Measurements from ENCODE around the gene B4GALT4.
"Not testable (repeated sequence)": the region's sequence is repeated elsewhere in the genome, so short reads cannot be mapped to it uniquely, and the experiment has no call there.

B4GALT4 gene

GRCh38 chr3:119170821-119171220, 69.9 kb downstream of the B4GALT4 start:
- Histone ChIP-seq H3K9ac (ENCODE audit: low read depth, low read length, poor library complexity, severe bottlenecking) (no peak overlapping the region), H2AFZ (ENCODE audit: low read length) (no peak overlapping the region), H3K4me3 (ENCODE audit: low read length, poor library complexity, severe bottlenecking) (no peak overlapping the region), H4K20me1 (ENCODE audit: insufficient read depth, low read length, poor library complexity, severe bottlenecking) (no peaks in the 10 kb centered on the region), H3F3A (ENCODE audit: low read depth) (no peaks in the 10 kb centered on the region), H3K9me3 (ENCODE audit: insufficient read depth, low read depth, low read length) (no peaks in the 10 kb centered on the region), H3K4me2 (ENCODE audit: low read depth, low read length, poor library complexity, severe bottlenecking) (no peak overlapping the region), H3K79me2 (ENCODE audit: insufficient read depth, low read length) (no peaks in the 10 kb centered on the region), H3K4me1 (ENCODE audit: insufficient read depth, low read length, poor library complexity, severe bottlenecking) (no peaks in the 10 kb centered on the region), H3K36me3 (ENCODE audit: insufficient read depth, low read length) (no peaks in the 10 kb centered on the region), H3K27me3 (ENCODE audit: insufficient read depth, low read length, poor library complexity, severe bottlenecking) (no peaks in the 10 kb centered on the region), H3K9me2 (replicated peaks; ENCODE audit: low read depth, low read length) (no peaks in the 10 kb centered on the region)
- no peak for TF ChIP-seq EZH2phosphoT487 (IDR thresholded peaks at IDR 0.05; ENCODE audit: borderline replicate concordance)
- TF ChIP-seq, protein P1, sequence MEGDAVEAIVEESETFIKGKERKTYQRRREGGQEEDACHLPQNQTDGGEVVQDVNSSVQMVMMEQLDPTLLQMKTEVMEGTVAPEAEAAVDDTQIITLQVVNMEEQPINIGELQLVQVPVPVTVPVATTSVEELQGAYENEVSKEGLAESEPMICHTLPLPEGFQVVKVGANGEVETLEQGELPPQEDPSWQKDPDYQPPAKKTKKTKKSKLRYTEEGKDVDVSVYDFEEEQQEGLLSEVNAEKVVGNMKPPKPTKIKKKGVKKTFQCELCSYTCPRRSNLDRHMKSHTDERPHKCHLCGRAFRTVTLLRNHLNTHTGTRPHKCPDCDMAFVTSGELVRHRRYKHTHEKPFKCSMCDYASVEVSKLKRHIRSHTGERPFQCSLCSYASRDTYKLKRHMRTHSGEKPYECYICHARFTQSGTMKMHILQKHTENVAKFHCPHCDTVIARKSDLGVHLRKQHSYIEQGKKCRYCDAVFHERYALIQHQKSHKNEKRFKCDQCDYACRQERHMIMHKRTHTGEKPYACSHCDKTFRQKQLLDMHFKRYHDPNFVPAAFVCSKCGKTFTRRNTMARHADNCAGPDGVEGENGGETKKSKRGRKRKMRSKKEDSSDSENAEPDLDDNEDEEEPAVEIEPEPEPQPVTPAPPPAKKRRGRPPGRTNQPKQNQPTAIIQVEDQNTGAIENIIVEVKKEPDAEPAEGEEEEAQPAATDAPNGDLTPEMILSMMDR (conservative IDR thresholded peaks at IDR 0.05; ENCODE audit: low read length), result no peak

- H3K9ac ChIP-seq (ENCODE audit: low read depth, low read length, poor library complexity, severe bottlenecking); H3K36me3 ChIP-seq (ENCODE audit: insufficient read depth, low read length); H4K20me1 ChIP-seq (ENCODE audit: insufficient read depth, low read length, poor library complexity, severe bottlenecking); H3K4me3 ChIP-seq (ENCODE audit: low read length, poor library complexity, severe bottlenecking); H3K27me3 ChIP-seq (ENCODE audit: insufficient read depth, low read length, poor library complexity, severe bottlenecking); H3K4me2 ChIP-seq (ENCODE audit: low read depth, low read length, poor library complexity, severe bottlenecking); H3K79me2 ChIP-seq (ENCODE audit: insufficient read depth, low read length); H3K4me1 ChIP-seq (ENCODE audit: insufficient read depth, low read length, poor library complexity, severe bottlenecking); H3F3A ChIP-seq (ENCODE audit: low read depth); H3K9me2 ChIP-seq (replicated peaks; ENCODE audit: low read depth, low read length); H2AFZ ChIP-seq (ENCODE audit: low read length); H3K9me3 ChIP-seq (ENCODE audit: insufficient read depth, low read depth, low read length): not testable (repeated sequence)
These were observed 75.9 kb downstream of the B4GALT4 start for GRCh38 chr3:119164745-119165144.
